A673 (cell line): ENCODE data around the gene STOML1. TPM values are rescaled to one million over a fixed set of nuclear protein-coding genes. Genes with fewer than 3 reads are reported as not detected.

Source experiments
- BruUV-seq: library from RNA; stranded (reverse); fragments of 400-500 nt; replicated peaks from 2 replicates; lab custom pipeline; 2021; lab: Mats Ljungman, UMichigan
- CTCF ChIA-PET: fragments of 300-600 bp; sonication (Branson Sonifier 250); formaldehyde crosslinking; loops from one replicate; lab custom pipeline; 2022; ENCODE audit warnings: antibody characterized with exemption; lab: Charles Lee
- POLR2A ChIA-PET: fragments of 300-600 bp; sonication (Branson Sonifier 250); formaldehyde crosslinking; loops from one replicate; lab custom pipeline; 2022; ENCODE audit warnings: antibody characterized with exemption; ENCODE audit not compliant: low non-redundant PET; lab: Charles Lee
- DNase-seq: peaks from one replicate; pipeline ENCODE4 v3.0.0-alpha.2; 2015; ENCODE audit warnings: low spot score
- H3K27ac ChIP-seq: fragments of 200-600 bp; sonication (generic); 2 replicates; pipeline ENCODE4 v1.5.1; 2016; ENCODE audit warnings: mixed run types, low read depth, mild to moderate bottlenecking, mixed read lengths, antibody characterized with exemption, low read length; ENCODE audit not compliant: poor library complexity, severe bottlenecking
- H3K27me3 ChIP-seq: fragments of 200-600 bp; sonication (generic); replicated peaks from 2 replicates; pipeline ENCODE4 v1.6.1; 2017; ENCODE audit warnings: mixed run types, low read depth, mild to moderate bottlenecking, mixed read lengths, antibody characterized with exemption, low read length; ENCODE audit not compliant: insufficient read depth, poor library complexity
- H3K36me3 ChIP-seq: fragments of 200-600 bp; sonication (generic); 2 replicates; pipeline ENCODE4 v1.6.1; 2016; ENCODE audit warnings: mixed run types, mild to moderate bottlenecking, mixed read lengths, antibody characterized with exemption, low read length; ENCODE audit not compliant: insufficient read depth, poor library complexity, severe bottlenecking
- H3K4me1 ChIP-seq: fragments of 200-600 bp; sonication (generic); 2 replicates; pipeline ENCODE4 v1.6.1; 2017; ENCODE audit warnings: mixed run types, mild to moderate bottlenecking, mixed read lengths, antibody characterized with exemption, low read length; ENCODE audit not compliant: insufficient read depth, poor library complexity, severe bottlenecking
- H3K4me3 ChIP-seq: fragments of 200-600 bp; sonication (generic); 2 replicates; pipeline ENCODE4 v1.5.1; 2016; ENCODE audit warnings: low read depth, mixed run types, mild to moderate bottlenecking, mixed read lengths, low read length; ENCODE audit not compliant: poor library complexity, severe bottlenecking
- H3K9me3 ChIP-seq: fragments of 200-600 bp; sonication (generic); 2 replicates; pipeline ENCODE4 v1.6.1; 2016; ENCODE audit warnings: mixed run types, low read depth, mild to moderate bottlenecking, mixed read lengths, antibody characterized with exemption, low read length; ENCODE audit not compliant: poor library complexity, severe bottlenecking
- EZH2 ChIP-seq: fragments of 200-600 bp; sonication (generic); IDR thresholded peaks from 2 replicates; pipeline ENCODE4 v1.6.1; 2017; ENCODE audit warnings: borderline replicate concordance, low read depth, mild to moderate bottlenecking, mixed read lengths, antibody characterized with exemption, low read length; ENCODE audit not compliant: poor library complexity, severe bottlenecking
- intact Hi-C: fragments of 100-400 bp; cut with micrococcal nuclease; formaldehyde crosslinking; loops from one replicate; pipeline ENCODE4 v1.10.0; 2022; ENCODE audit not compliant: unreplicated experiment
- total RNA-seq: library from RNA; stranded (reverse); gene quantifications from 2 replicates; pipeline ENCODE4 v1.2.3, GENCODE V29; 2021
- TF ChIP-seq, protein P1 (sequence below): fragments of 300-800, 200-600 bp; sonication (generic); conservative IDR thresholded peaks from 2 replicates; pipeline ENCODE4 v1.5.1; 2017; ENCODE audit warnings: low read depth, mild to moderate bottlenecking, antibody characterized with exemption, low read length, moderate library complexity, mixed read lengths

The STOML1 gene
- total RNA-seq, 1 experiment from 2014 or later = 7.3 TPM

DNA sequence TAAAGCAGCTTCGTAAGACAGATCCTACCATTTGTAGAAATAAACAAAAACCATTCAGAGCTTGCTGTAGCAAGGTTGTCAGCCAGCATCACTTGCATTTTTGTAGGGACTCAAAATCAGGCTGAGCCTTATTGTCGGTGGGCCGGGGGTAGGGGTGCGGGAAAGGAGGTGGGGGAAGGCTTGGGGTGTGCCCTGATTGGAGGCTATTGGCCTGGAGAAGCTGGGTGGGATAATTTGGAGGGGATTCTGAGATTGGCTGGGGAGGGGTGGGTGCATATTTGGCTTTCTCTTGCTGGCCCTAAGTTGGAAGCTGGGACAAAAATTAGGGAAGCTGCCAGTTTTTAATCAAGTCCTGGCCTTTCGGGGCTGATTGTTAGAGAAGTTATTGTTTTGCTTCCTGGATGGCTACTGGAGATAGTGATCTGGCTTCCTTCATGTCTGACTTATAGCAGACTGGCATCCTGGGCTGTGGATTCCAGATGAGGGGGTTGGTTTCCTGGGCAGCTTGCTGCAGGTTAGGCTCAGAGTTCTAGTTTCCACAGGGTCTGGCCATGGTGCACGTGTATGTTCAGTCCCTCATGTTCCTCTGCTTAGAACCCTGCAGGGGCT lies 22.8 kb downstream of the STOML1 start:
- ChIA-PET CTCF (interaction anchor here (0.6 kb wide), 1 partner anchor 84 kb away, joined by 6 read pairs; no protein-coding TSS in a partner anchor), POLR2A (no interaction called here)
- no TSS peak for BruUV-seq

DNA sequence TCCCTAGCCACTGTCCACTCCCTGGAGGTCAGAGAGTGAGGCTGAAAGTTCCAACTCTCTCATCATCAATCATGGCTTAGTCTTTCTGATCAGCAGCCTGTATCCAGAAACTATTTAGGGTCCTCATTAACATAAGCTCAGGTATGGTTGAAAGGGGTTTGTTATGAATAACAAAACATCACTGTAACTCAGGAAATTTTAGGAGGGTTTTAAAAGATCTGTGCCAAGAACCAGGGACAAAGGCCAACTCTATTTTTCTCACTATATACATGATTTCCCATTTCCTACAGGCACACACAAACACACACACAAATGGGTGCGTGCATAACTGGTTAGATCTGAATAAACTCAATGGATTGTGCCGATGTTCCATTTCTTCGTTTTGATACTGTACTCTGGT lies 23.6 kb downstream of the STOML1 start:
- ChIA-PET POLR2A (no interaction called here), CTCF (no interaction called here)
- Histone ChIP-seq H3K9me3 (no peaks in the 10 kb centered on the region), H3K4me3 (no peak overlapping the region), H3K4me1 (peaks cover 16% of the 10 kb centered on the region), H3K27ac (no peak overlapping the region), H3K36me3 (no peaks in the 10 kb centered on the region), H3K27me3 (no peaks in the 10 kb centered on the region)
- intact Hi-C loops = no loop called here
- no TSS peak for BruUV-seq
- TF ChIP-seq, protein P1, sequence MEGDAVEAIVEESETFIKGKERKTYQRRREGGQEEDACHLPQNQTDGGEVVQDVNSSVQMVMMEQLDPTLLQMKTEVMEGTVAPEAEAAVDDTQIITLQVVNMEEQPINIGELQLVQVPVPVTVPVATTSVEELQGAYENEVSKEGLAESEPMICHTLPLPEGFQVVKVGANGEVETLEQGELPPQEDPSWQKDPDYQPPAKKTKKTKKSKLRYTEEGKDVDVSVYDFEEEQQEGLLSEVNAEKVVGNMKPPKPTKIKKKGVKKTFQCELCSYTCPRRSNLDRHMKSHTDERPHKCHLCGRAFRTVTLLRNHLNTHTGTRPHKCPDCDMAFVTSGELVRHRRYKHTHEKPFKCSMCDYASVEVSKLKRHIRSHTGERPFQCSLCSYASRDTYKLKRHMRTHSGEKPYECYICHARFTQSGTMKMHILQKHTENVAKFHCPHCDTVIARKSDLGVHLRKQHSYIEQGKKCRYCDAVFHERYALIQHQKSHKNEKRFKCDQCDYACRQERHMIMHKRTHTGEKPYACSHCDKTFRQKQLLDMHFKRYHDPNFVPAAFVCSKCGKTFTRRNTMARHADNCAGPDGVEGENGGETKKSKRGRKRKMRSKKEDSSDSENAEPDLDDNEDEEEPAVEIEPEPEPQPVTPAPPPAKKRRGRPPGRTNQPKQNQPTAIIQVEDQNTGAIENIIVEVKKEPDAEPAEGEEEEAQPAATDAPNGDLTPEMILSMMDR = no peak
- no peak for TF ChIP-seq EZH2
- no peak for DNase-seq

More for the DNA sequence above, 22.8 kb downstream of the STOML1 start:
- Histone ChIP-seq H3K4me3 (no peak overlapping the region), H3K36me3 (no peaks in the 10 kb centered on the region), H3K27ac (no peak overlapping the region), H3K9me3 (no peaks in the 10 kb centered on the region), H3K4me1 (peaks cover 16% of the 10 kb centered on the region), H3K27me3 (no peaks in the 10 kb centered on the region)
- DNase-seq = no peak
- no peak for TF ChIP-seq EZH2
- TF ChIP-seq, protein P1 = no peak
- intact Hi-C loops = no loop called here

DNA sequence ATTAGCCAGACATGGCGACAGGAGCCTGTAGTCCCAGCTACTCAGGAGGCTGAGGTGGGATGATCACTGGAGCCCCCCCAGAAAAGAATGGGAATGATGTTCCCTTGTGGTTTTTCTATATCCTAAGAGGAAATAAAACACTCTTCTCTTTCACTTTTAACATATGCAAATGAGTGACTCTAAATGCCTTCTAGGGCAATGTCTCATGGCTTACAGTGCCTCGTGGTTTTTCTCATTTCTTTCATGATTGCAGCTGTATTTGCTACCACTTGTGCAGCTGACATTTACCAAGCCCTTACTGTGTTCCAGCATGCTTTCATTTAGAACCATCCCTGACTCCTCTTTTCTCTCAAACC lies 26.4 kb downstream of the STOML1 start:
- Histone ChIP-seq H3K36me3 (no peaks in the 10 kb centered on the region), H3K4me3 (no peak overlapping the region), H3K27me3 (no peaks in the 10 kb centered on the region), H3K9me3 (no peaks in the 10 kb centered on the region), H3K27ac (no peak overlapping the region), H3K4me1 (peaks cover 16% of the 10 kb centered on the region)
- TF ChIP-seq EZH2 = no peak
- TF ChIP-seq, protein P1 = no peak
- BruUV-seq = no TSS peak
- intact Hi-C loops = no loop called here
- ChIA-PET POLR2A (no interaction called here), CTCF (interaction anchor here (1.0 to 3.3 kb wide), 2 partner anchors 14 to 29 kb away, joined by 4 to 22 read pairs; partner anchors contain the start of gene PML)
- DNase-seq = no peak
